PC-9 (cell line): ENCODE measurements around the gene CCDC81. TPM values are rescaled to one million over a fixed set of nuclear protein-coding genes. Genes with fewer than 3 reads are reported as not detected.

Experiments used
- BruUV-seq: library from RNA; stranded (reverse); fragments of 400-500 nt; replicated peaks from 2 replicates; lab custom pipeline; 2021; lab: Mats Ljungman, UMichigan
- CTCF ChIA-PET: fragments of 300-600 bp; sonication (Branson Sonifier 250); formaldehyde crosslinking; loops from one replicate; lab custom pipeline; 2022; ENCODE audit warnings: antibody characterized with exemption; lab: Charles Lee
- POLR2A ChIA-PET: fragments of 300-600 bp; sonication (Branson Sonifier 250); formaldehyde crosslinking; loops from one replicate; lab custom pipeline; 2022; ENCODE audit warnings: antibody characterized with exemption; ENCODE audit not compliant: unreplicated experiment; lab: Charles Lee
- DNase-seq, 2 experiments: peaks; one replicate each; pipeline versions ENCODE4 v3.0.0 to v3.0.0-alpha.2; 2015 to 2022; ENCODE audit warnings: mixed read lengths in 1 of 2
- H2AFZ ChIP-seq: fragments of 200-600 bp; sonication (generic); 2 replicates; pipeline ENCODE4 v1.8.1; 2017; ENCODE audit warnings: antibody characterized with exemption
- H3F3A ChIP-seq: fragments of 200-600 bp; sonication (generic); 2 replicates; pipeline ENCODE4 v1.8.1; 2017; ENCODE audit warnings: antibody characterized with exemption, mild to moderate bottlenecking, low read depth; ENCODE audit not compliant: insufficient read depth
- H3K27ac ChIP-seq: fragments of 200-600 bp; sonication (generic); 2 replicates; pipeline ENCODE4 v1.6.1; 2016; ENCODE audit warnings: mixed run types
- H3K27me3 ChIP-seq: fragments of 200-600 bp; sonication (generic); 2 replicates; pipeline ENCODE4 v1.6.1; 2016; ENCODE audit warnings: low read depth, mixed run types; ENCODE audit not compliant: insufficient read depth
- H3K36me3 ChIP-seq: fragments of 200-600 bp; sonication (generic); 2 replicates; pipeline ENCODE4 v1.6.1; 2016; ENCODE audit warnings: low read depth, mixed run types
- H3K4me1 ChIP-seq: fragments of 200-600 bp; sonication (generic); replicated peaks from 2 replicates; pipeline ENCODE4 v1.6.1; 2016; ENCODE audit warnings: mixed run types; ENCODE audit not compliant: insufficient read depth
- H3K4me2 ChIP-seq: fragments of 200-600 bp; sonication (generic); 2 replicates; pipeline ENCODE4 v1.6.1; 2017; ENCODE audit warnings: mixed run types
- H3K4me3 ChIP-seq: fragments of 200-600 bp; sonication (generic); 2 replicates; pipeline ENCODE4 v1.6.1; 2016; ENCODE audit warnings: mixed run types
- H3K79me2 ChIP-seq: fragments of 200-600 bp; sonication (generic); 2 replicates; pipeline ENCODE4 v1.6.1; 2017; ENCODE audit warnings: low read depth, mixed run types
- H3K9me2 ChIP-seq: fragments of 200-600 bp; sonication (generic); 2 replicates; pipeline ENCODE4 v1.8.1; 2017; ENCODE audit warnings: mild to moderate bottlenecking; ENCODE audit not compliant: insufficient read depth
- H3K9me3 ChIP-seq: fragments of 200-600 bp; sonication (generic); 2 replicates; pipeline ENCODE4 v1.8.1; 2016; ENCODE audit warnings: low read depth; ENCODE audit not compliant: insufficient read depth
- H4K20me1 ChIP-seq: fragments of 200-600 bp; sonication (generic); 2 replicates; pipeline ENCODE4 v1.8.1; 2017; ENCODE audit not compliant: insufficient read depth
- EZH2 ChIP-seq: fragments of 200-600 bp; sonication (generic); IDR thresholded peaks from 2 replicates; pipeline ENCODE4 v1.8.0; 2017; ENCODE audit warnings: antibody characterized with exemption, low read depth
- intact Hi-C: fragments of 100-400 bp; cut with micrococcal nuclease; formaldehyde crosslinking; loops from one replicate; pipeline ENCODE4 v1.10.0; 2022; ENCODE audit not compliant: unreplicated experiment
- total RNA-seq: library from RNA; stranded (reverse); gene quantifications from 2 replicates; pipeline ENCODE4 v1.2.3, GENCODE V29; 2021
- TF ChIP-seq, protein P1 (sequence below): fragments of 200-600 bp; sonication (generic); conservative IDR thresholded peaks from 2 replicates; pipeline ENCODE4 v1.6.1; 2017; ENCODE audit warnings: mixed run types, antibody characterized with exemption, mild to moderate bottlenecking, moderate library complexity

Gene CCDC81
- total RNA-seq, 1 experiment from 2014 or later = 0.65 TPM

GRCh38 chr11:86408845-86409244 is 34.2 kb downstream of the CCDC81 start:
- DNase-seq = no peak
- intact Hi-C loops = no loop called here
- no peaks in the 10 kb centered on the region for H3K9me3 ChIP-seq
- no peak overlapping the region for H3K27ac ChIP-seq
- no peaks in the 10 kb centered on the region for H3F3A ChIP-seq
- no TSS peak for BruUV-seq
- no peak overlapping the region for H2AFZ ChIP-seq
- H3K4me1 ChIP-seq = no peaks in the 10 kb centered on the region
- H3K36me3 ChIP-seq = no peaks in the 10 kb centered on the region
- H3K27me3 ChIP-seq = no peaks in the 10 kb centered on the region
- no peak overlapping the region for H3K4me3 ChIP-seq
- no peak overlapping the region for H3K4me2 ChIP-seq
- 0 out of 2 replicates have a peak, but pooled peaks cover under 1% of the 10 kb centered on the region for H3K9me2 ChIP-seq
- no peaks in the 10 kb centered on the region for H3K79me2 ChIP-seq
- ChIA-PET POLR2A (no interaction called here), CTCF (no interaction called here)
- TF ChIP-seq, protein P1, sequence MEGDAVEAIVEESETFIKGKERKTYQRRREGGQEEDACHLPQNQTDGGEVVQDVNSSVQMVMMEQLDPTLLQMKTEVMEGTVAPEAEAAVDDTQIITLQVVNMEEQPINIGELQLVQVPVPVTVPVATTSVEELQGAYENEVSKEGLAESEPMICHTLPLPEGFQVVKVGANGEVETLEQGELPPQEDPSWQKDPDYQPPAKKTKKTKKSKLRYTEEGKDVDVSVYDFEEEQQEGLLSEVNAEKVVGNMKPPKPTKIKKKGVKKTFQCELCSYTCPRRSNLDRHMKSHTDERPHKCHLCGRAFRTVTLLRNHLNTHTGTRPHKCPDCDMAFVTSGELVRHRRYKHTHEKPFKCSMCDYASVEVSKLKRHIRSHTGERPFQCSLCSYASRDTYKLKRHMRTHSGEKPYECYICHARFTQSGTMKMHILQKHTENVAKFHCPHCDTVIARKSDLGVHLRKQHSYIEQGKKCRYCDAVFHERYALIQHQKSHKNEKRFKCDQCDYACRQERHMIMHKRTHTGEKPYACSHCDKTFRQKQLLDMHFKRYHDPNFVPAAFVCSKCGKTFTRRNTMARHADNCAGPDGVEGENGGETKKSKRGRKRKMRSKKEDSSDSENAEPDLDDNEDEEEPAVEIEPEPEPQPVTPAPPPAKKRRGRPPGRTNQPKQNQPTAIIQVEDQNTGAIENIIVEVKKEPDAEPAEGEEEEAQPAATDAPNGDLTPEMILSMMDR = peak; percentile 61
- TF ChIP-seq EZH2 = no peak
- no peaks in the 10 kb centered on the region for H4K20me1 ChIP-seq

GRCh38 chr11:86414032-86414431 is 39.3 kb downstream of the CCDC81 start:
- H3K27ac ChIP-seq = no peak overlapping the region
- TF ChIP-seq EZH2 = no peak
- TF ChIP-seq, protein P1 = no peak
- H3K9me3 ChIP-seq = no peaks in the 10 kb centered on the region
- no peaks in the 10 kb centered on the region for H3K27me3 ChIP-seq
- intact Hi-C loops = no loop called here
- H3K4me2 ChIP-seq = no peak overlapping the region
- no peaks in the 10 kb centered on the region for H3K79me2 ChIP-seq
- H3F3A ChIP-seq = no peaks in the 10 kb centered on the region
- no peaks in the 10 kb centered on the region for H3K4me1 ChIP-seq
- no peak for DNase-seq
- no peak overlapping the region for H3K4me3 ChIP-seq
- no peaks in the 10 kb centered on the region for H3K9me2 ChIP-seq
- ChIA-PET CTCF (no interaction called here), POLR2A (no interaction called here)
- BruUV-seq = no TSS peak
- H4K20me1 ChIP-seq = no peaks in the 10 kb centered on the region
- no peaks in the 10 kb centered on the region for H3K36me3 ChIP-seq
- H2AFZ ChIP-seq = no peak overlapping the region

DNA sequence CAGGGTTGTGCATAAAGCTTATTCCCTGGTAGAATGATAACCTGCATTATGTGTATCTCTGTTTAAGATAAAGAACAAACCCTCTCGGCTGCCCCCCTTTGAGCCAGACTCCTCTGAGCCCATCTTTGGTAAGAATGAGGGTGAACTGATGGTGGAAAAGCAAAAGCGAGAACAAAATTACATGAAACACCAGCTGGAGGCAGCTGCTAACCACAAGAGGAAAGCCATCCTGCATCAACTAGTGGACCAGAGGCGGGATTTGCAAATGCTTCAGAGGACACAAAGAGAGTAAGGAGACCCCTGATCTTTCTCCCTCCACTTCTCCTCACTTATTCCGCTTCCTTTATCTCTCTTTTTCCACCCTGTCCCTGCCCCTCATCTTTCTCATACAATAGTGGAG is 40.3 kb downstream of the CCDC81 start:
- intact Hi-C loops = no loop called here
- Histone ChIP-seq H3K27ac (no peak overlapping the region), H3K4me2 (no peak overlapping the region), H3K27me3 (no peaks in the 10 kb centered on the region), H3K9me2 (no peaks in the 10 kb centered on the region), H3K9me3 (no peaks in the 10 kb centered on the region), H3K4me3 (no peak overlapping the region), H3K4me1 (no peaks in the 10 kb centered on the region), H3K36me3 (no peaks in the 10 kb centered on the region), H3F3A (no peaks in the 10 kb centered on the region), H4K20me1 (no peaks in the 10 kb centered on the region), H3K79me2 (no peaks in the 10 kb centered on the region), H2AFZ (no peak overlapping the region)
- ChIA-PET CTCF (interaction anchor here (0.5 kb wide), 1 partner anchor 174 kb away, joined by 7 read pairs; no protein-coding TSS in a partner anchor), POLR2A (no interaction called here)
- no peak for TF ChIP-seq EZH2
- TF ChIP-seq, protein P1 = no peak
- DNase-seq = no peak
- BruUV-seq = no TSS peak
